ENCODE results near the gene TEX52. TPM values are rescaled to one million over a fixed set of nuclear protein-coding genes. Genes with fewer than 3 reads are reported as not detected.

The TEX52 gene
- total and polyA plus RNA-seq, 4 donors = not detected

DNA sequence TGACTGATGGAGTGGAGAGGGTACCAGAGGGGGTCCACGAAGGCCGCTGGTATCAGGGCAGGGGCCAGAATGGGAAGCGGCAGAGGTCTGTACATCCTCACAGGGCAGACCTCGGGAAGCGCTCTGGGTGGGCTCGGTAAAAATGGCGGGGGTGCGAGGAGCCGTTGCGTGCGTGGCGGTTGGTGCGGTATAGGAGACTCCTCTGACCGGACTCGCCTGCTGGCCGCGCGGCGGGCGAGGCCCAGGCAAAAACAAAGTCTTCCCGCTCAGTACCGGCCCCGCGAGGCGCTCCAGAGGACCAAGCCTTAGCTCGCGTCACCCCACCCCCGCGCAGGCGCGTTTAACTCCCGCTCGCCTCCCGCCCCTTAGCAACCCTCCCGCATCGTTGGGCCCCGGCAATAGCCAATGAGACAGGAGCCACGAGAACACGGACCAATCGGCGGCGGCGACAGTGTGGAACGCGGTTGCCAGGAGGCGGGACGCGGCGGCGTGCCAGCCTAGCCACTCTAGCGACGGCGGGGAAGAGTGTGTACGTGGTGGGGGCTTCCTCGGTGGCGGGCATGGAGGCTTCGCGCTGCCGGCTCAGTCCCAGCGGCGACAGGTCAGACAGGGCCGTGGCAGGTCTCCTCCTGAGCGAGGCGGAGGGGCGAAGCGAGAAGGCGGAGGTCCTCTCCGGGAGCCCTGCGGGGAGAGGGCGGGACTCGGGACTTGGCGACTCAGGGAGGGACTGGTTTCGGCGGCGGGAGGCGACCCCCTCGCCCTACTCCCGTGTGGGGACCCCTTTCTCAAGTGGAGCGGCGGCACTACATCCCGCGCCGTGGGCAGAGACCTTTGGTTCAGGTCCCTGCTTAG, 33.8 kb upstream of the TEX52 start, which contains the start of gene TULP3:
Gene TULP3, plus strand, starts transcription at position 504 of the 852 bp plus-strand sequence. Its CDS starts 57 bp downstream, at position 561.
- peak; percentile 99 for DNase-seq
- TF ChIP-seq, protein P1, sequence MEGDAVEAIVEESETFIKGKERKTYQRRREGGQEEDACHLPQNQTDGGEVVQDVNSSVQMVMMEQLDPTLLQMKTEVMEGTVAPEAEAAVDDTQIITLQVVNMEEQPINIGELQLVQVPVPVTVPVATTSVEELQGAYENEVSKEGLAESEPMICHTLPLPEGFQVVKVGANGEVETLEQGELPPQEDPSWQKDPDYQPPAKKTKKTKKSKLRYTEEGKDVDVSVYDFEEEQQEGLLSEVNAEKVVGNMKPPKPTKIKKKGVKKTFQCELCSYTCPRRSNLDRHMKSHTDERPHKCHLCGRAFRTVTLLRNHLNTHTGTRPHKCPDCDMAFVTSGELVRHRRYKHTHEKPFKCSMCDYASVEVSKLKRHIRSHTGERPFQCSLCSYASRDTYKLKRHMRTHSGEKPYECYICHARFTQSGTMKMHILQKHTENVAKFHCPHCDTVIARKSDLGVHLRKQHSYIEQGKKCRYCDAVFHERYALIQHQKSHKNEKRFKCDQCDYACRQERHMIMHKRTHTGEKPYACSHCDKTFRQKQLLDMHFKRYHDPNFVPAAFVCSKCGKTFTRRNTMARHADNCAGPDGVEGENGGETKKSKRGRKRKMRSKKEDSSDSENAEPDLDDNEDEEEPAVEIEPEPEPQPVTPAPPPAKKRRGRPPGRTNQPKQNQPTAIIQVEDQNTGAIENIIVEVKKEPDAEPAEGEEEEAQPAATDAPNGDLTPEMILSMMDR (IDR thresholded peaks at IDR 0.05; ENCODE audit: control extremely low read depth, extremely low read depth) = peak; percentile 3
- H3K9me3 ChIP-seq (ENCODE audit: control insufficient read depth in 4 of 4, insufficient read depth in 3 of 4, low read length in 3 of 4) = no peaks in the 10 kb centered on the region
- peak within 1 kb of the TSS; percentile 94 for H3K4me3 ChIP-seq
- peak; percentile 98 for ATAC-seq (ENCODE audit: insufficient read depth, low FRiP score)
- peak within 1 kb of the TSS; percentile 59 to 92 for H3K27ac ChIP-seq (ENCODE audit: low read depth in 1 of 2, low read length in 1 of 2)
- peaks cover 0 to 15% (median 4%) of the 10 kb centered on the region in 5 donors for H3K4me1 ChIP-seq (ENCODE audit: control insufficient read depth in 5 of 5, insufficient read depth in 5 of 5, low read length in 5 of 5)
- WGBS, 2 donors = 0 to 1% methylated on average over 63 to 83 of the region's 83 CpGs
- peak within 1 kb of the TSS; percentile 83 to 86 for H3K9ac ChIP-seq (ENCODE audit: insufficient read depth in 1 of 2, low read length in 2 of 2)
- peaks cover 0 to 15% (median 6%) of the 10 kb centered on the region in 4 donors for H3K36me3 ChIP-seq (ENCODE audit: control insufficient read depth in 4 of 4, insufficient read depth in 4 of 4, low read length in 4 of 4)
- no peaks in the 10 kb centered on the region for H3K27me3 ChIP-seq (ENCODE audit: control insufficient read depth in 3 of 3, insufficient read depth in 3 of 3, low read length in 2 of 3)

DNA sequence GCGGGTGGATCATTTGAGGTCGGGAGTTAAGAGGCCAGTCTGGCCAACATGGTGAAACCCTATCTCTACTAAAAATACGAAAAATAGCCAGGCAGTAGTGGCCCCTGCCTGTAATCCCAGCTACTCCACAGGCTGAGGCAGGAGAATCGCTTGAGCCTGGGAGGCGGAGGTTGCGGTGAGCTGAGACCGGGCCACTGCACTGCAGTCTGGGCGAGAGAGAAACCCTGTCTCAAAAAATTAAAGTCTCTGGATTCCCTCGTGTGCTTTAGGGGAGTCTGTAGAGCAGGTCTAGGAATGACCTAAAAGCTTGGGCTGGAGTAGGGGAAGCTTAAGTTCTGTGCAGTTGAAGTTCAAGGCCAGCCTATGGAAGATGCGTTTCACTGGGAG, 33.2 kb upstream of the TEX52 start:
- Histone ChIP-seq H3K4me3 (peak overlapping the region; percentile 48), H3K4me1 (ENCODE audit: control insufficient read depth in 5 of 5, insufficient read depth in 5 of 5, low read length in 5 of 5) (peaks cover 0 to 15% (median 2%) of the 10 kb centered on the region in 5 donors), H3K27ac (ENCODE audit: low read depth in 1 of 2, low read length in 1 of 2) (peak overlapping the region in 1 of 2 donors; percentile 92), H3K36me3 (ENCODE audit: control insufficient read depth in 4 of 4, insufficient read depth in 4 of 4, low read length in 4 of 4) (peaks cover 0 to 15% (median 7%) of the 10 kb centered on the region in 4 donors), H3K27me3 (ENCODE audit: control insufficient read depth in 3 of 3, insufficient read depth in 3 of 3, low read length in 2 of 3) (no peaks in the 10 kb centered on the region), H3K9me3 (ENCODE audit: control insufficient read depth in 4 of 4, insufficient read depth in 3 of 4, low read length in 3 of 4) (no peaks in the 10 kb centered on the region), H3K9ac (ENCODE audit: insufficient read depth in 1 of 2, low read length in 2 of 2) (peak overlapping the region; percentile 50 to 67)
- 77 to 81% methylated on average over 10 of the region's 10 CpGs for WGBS, 2 donors
- DNase-seq (no peak), ATAC-seq (ENCODE audit: insufficient read depth, low FRiP score) (no peak)
- TF ChIP-seq, protein P1 (IDR thresholded peaks at IDR 0.05; ENCODE audit: control extremely low read depth, extremely low read depth) = no peak

DNA sequence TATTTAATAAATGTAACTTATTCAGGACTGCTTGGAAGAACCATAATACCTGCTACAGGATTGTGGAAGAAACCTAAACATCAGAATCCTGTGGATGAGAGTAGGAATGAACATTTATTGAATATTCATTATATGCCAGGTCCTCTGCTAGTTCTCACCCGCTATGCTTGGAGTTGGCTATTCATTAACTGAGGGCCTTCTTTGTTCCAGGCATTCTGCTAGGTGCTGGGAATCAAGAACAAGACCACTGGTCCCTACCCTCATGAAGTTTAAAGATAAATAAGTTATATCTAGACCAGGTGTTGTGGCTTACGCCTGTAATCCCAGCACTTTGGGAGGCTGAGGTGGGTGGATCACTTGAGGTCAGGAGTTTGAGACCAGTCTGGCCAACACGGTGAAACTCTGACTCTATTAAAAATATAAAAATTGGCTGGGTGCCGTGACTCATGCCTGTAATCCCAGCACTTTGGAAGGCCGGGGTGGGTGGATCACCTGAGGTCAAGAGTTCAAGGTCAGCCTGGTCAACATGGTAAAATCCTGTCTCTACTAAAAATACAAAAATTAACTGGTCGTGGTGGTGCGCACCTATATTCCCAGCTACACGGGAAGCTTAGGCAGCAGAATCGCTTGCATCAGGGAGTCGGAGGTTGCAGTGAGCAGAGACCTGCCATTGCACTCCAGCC, 30.1 kb upstream of the TEX52 start:
- TF ChIP-seq, protein P1 (IDR thresholded peaks at IDR 0.05; ENCODE audit: control extremely low read depth, extremely low read depth) = no peak
- no peak overlapping the region for H3K9ac ChIP-seq (ENCODE audit: insufficient read depth in 1 of 2, low read length in 2 of 2)
- H3K4me3 ChIP-seq = no peak overlapping the region
- peaks cover 0 to 12% (median 0%) of the 10 kb centered on the region in 5 donors for H3K4me1 ChIP-seq (ENCODE audit: control insufficient read depth in 5 of 5, insufficient read depth in 5 of 5, low read length in 5 of 5)
- 93 to 96% methylated on average over 10 of the region's 10 CpGs for WGBS, 2 donors
- H3K27ac ChIP-seq (ENCODE audit: low read depth in 1 of 2, low read length in 1 of 2) = no peak overlapping the region
- H3K27me3 ChIP-seq (ENCODE audit: control insufficient read depth in 3 of 3, insufficient read depth in 3 of 3, low read length in 2 of 3) = no peaks in the 10 kb centered on the region
- H3K9me3 ChIP-seq (ENCODE audit: control insufficient read depth in 4 of 4, insufficient read depth in 3 of 4, low read length in 3 of 4) = no peaks in the 10 kb centered on the region
- ATAC-seq (ENCODE audit: insufficient read depth, low FRiP score) = no peak
- H3K36me3 ChIP-seq (ENCODE audit: control insufficient read depth in 4 of 4, insufficient read depth in 4 of 4, low read length in 4 of 4) = peaks cover 0 to 15% (median 9%) of the 10 kb centered on the region in 4 donors
- DNase-seq = no peak

All from lung (tissue), 12 donors.